Stimulated activated CD4-positive, alpha-beta T cell treated with anti-CD3 and anti-CD28 coated beads, Interleukin-1b, Interleukin-23, amount 100 ng/mL, for 48 hours (primary cell): ENCODE results near the gene TLR8.
A peak's percentile ranks its signal among the peaks of the same experiment; 100 is the strongest.

Experiments
- DNase-seq: peaks from one replicate; pipeline ENCODE4 v3.0.0-alpha.2; 2020

Gene TLR8

DNA sequence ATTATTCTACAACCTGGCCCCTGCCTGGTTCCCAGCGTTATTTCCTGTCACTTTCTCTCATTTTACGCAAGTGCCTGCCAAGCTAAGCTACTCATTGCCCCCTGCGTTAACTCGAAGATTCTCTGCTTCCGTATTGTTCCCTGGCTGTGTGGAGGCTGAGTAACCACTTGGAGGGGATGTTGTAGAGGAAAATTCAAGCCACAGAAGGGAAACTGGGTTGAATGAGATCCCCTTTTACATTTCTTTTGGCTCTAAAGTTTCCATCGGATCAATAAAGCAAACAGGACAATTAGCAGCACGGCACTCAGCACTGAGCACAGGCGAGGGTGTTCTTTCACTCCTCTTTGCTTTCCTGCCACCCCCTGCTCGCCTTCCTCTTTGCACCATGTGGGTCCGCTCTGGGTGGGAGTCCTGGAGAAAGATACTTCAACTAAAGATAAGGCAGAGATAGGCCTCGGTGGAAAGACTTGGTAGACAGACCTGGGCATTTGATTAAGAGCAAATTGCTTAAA is 64.3 kb downstream of the TLR8 start:
- DNase-seq: peak; percentile 53

- DNase-seq: no peak
Measured at GRCh38 chrX:12971282-12972003, 65.0 kb downstream of the TLR8 start.

GRCh38 chrX:12972243-12972642 is 65.8 kb downstream of the TLR8 start:
- DNase-seq: no peak
